MM.1S (cell line): ENCODE results near the gene SH3BP2.

Experiments
- DNase-seq: peaks from one replicate; pipeline ENCODE4 v3.0.0-alpha.2; 2015
- H2AFZ ChIP-seq: fragments of 300-600 bp; sonication (generic); 2 replicates; pipeline ENCODE4 v1.6.0; 2016; ENCODE audit warnings: antibody characterized with exemption, low read length
- H3F3A ChIP-seq: fragments of 300-600 bp; sonication (generic); 2 replicates; pipeline ENCODE4 v1.6.1; 2016; ENCODE audit warnings: mild to moderate bottlenecking, antibody characterized with exemption, low read length, moderate library complexity, mixed read lengths; ENCODE audit not compliant: insufficient read depth
- H3K27ac ChIP-seq: fragments of 300-600 bp; sonication (generic); 2 replicates; pipeline ENCODE4 v1.5.1; 2016; ENCODE audit warnings: mild to moderate bottlenecking, low read length
- H3K27me3 ChIP-seq: fragments of 300-600 bp; sonication (generic); replicated peaks from 2 replicates; pipeline ENCODE4 v1.6.0; 2016; ENCODE audit warnings: low read length; ENCODE audit not compliant: insufficient read depth
- H3K36me3 ChIP-seq: fragments of 300-600 bp; sonication (generic); replicated peaks from 2 replicates; pipeline ENCODE4 v1.6.1; 2016; ENCODE audit warnings: mild to moderate bottlenecking, low read length, mixed read lengths; ENCODE audit not compliant: insufficient read depth
- H3K4me1 ChIP-seq: fragments of 300-600 bp; sonication (generic); 2 replicates; pipeline ENCODE4 v1.6.1; 2016; ENCODE audit warnings: low read length, mixed read lengths
- H3K4me2 ChIP-seq: fragments of 300-600 bp; sonication (generic); 2 replicates; pipeline ENCODE4 v1.6.0; 2016; ENCODE audit warnings: low read depth, low read length
- H3K4me3 ChIP-seq: fragments of 300-600 bp; sonication (generic); 2 replicates; pipeline ENCODE4 v1.5.1; 2016; ENCODE audit warnings: low read length, mixed read lengths
- H3K79me2 ChIP-seq: fragments of 300-600 bp; sonication (generic); 2 replicates; pipeline ENCODE4 v1.6.1; 2016; ENCODE audit warnings: mixed run types, low read length, mixed read lengths
- H3K9ac ChIP-seq: fragments of 300-600 bp; sonication (generic); 2 replicates; pipeline ENCODE4 v1.6.1; 2016; ENCODE audit warnings: low read length, mixed read lengths
- H3K9me2 ChIP-seq: fragments of 300-600 bp; sonication (generic); replicated peaks from 2 replicates; pipeline ENCODE4 v1.6.1; 2016; ENCODE audit warnings: mild to moderate bottlenecking, low read length, mixed read lengths; ENCODE audit not compliant: insufficient read depth
- H3K9me3 ChIP-seq: fragments of 300-600 bp; sonication (generic); replicated peaks from 2 replicates; pipeline ENCODE4 v1.6.1; 2016; ENCODE audit warnings: mild to moderate bottlenecking, low read length, mixed read lengths; ENCODE audit not compliant: insufficient read depth
- H4K20me1 ChIP-seq: fragments of 300-600 bp; sonication (generic); 2 replicates; pipeline ENCODE4 v1.6.1; 2016; ENCODE audit warnings: mild to moderate bottlenecking, low read length, moderate library complexity, mixed read lengths; ENCODE audit not compliant: insufficient read depth
- CTCF ChIP-seq: fragments of 300-600 bp; sonication (generic); IDR thresholded peaks from 2 replicates; pipeline ENCODE4 v1.5.1; 2016; ENCODE audit warnings: antibody characterized with exemption, low read length, mixed read lengths
- EZH2 ChIP-seq: fragments of 300-600 bp; sonication (generic); optimal IDR thresholded peaks from 2 replicates; pipeline ENCODE3; 2017; ENCODE audit warnings: low read depth, mild to moderate bottlenecking, antibody characterized with exemption, low read length, mixed read lengths
- EZH2phosphoT487 ChIP-seq: fragments of 300-600 bp; sonication (generic); IDR thresholded peaks from 2 replicates; pipeline ENCODE4 v1.6.1; 2018; ENCODE audit warnings: antibody characterized with exemption, low read length

Gene SH3BP2

DNA sequence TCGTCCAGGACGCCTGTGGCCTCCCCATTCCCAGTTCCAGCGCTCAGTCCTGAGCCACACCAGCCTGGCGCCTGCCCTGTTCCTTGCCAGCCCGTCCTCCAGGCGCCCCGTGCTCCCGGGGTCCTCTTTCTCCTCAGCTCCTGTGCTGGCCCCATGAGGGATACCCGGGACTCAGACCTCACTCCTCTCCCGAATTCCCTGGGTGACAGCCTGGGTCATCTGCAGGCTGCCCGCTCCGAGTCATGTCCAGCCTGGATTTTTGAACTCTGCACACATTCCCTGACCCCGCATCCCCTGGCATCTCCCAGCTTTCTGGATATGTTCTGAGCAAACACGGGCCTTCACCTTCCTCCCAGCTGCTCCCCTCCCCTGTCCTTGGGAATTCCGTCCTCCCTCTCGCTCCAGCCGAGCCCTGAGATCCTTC is 35.9 kb downstream of the SH3BP2 start:
- H3K79me2 ChIP-seq, result no peaks in the 10 kb centered on the region
- H3K36me3 ChIP-seq, result no peaks in the 10 kb centered on the region
- no peaks in the 10 kb centered on the region for H4K20me1 ChIP-seq

DNA sequence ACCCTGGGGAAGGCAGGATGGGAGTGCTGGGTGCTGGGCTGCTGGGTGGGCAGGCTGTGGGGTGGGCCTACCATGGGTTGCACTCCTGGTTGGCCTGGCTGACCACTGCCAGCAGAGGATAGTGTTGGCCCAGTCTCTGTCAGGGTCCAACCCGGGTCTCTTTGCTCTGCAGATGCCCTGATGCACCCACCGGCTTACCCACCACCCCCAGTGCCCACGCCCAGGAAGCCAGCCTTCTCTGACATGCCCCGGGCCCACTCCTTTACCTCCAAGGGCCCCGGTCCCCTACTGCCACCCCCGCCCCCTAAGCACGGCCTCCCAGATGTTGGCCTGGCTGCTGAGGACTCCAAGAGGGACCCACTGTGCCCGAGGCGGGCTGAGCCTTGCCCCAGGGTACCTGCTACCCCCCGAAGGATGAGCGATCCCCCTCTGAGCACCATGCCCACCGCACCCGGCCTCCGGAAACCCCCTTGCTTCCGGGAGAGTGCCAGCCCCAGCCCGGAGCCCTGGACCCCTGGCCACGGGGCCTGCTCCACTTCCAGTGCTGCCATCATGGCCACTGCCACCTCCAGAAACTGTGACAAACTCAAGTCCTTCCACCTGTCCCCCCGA is 36.5 kb downstream of the SH3BP2 start:
- no peak for DNase-seq
- Histone ChIP-seq H3K4me3 (no peak overlapping the region), H3K4me1 (no peaks in the 10 kb centered on the region), H4K20me1 (no peaks in the 10 kb centered on the region), H3K36me3 (no peaks in the 10 kb centered on the region), H3K27me3 (no peaks in the 10 kb centered on the region), H3K79me2 (no peaks in the 10 kb centered on the region), H3K4me2 (no peak overlapping the region), H3K27ac (no peak overlapping the region), H2AFZ (no peak overlapping the region), H3K9ac (no peak overlapping the region), H3F3A (no peaks in the 10 kb centered on the region), H3K9me3 (no peaks in the 10 kb centered on the region), H3K9me2 (no peaks in the 10 kb centered on the region)
- TF ChIP-seq CTCF (no peak), EZH2phosphoT487 (no peak), EZH2 (no peak)

More for the DNA sequence above, 35.9 kb downstream of the SH3BP2 start:
- H3F3A ChIP-seq, result no peaks in the 10 kb centered on the region
- no peaks in the 10 kb centered on the region for H3K4me1 ChIP-seq
- no peak for DNase-seq
- no peaks in the 10 kb centered on the region for H3K9me2 ChIP-seq
- H3K9ac ChIP-seq, result no peak overlapping the region
- H3K27ac ChIP-seq, result no peak overlapping the region
- H3K9me3 ChIP-seq, result no peaks in the 10 kb centered on the region
- H3K4me3 ChIP-seq, result no peak overlapping the region
- TF ChIP-seq EZH2, result no peak
- no peak for TF ChIP-seq CTCF
- no peak for TF ChIP-seq EZH2phosphoT487
- H3K27me3 ChIP-seq, result no peaks in the 10 kb centered on the region
- H2AFZ ChIP-seq, result no peak overlapping the region
- no peak overlapping the region for H3K4me2 ChIP-seq

DNA sequence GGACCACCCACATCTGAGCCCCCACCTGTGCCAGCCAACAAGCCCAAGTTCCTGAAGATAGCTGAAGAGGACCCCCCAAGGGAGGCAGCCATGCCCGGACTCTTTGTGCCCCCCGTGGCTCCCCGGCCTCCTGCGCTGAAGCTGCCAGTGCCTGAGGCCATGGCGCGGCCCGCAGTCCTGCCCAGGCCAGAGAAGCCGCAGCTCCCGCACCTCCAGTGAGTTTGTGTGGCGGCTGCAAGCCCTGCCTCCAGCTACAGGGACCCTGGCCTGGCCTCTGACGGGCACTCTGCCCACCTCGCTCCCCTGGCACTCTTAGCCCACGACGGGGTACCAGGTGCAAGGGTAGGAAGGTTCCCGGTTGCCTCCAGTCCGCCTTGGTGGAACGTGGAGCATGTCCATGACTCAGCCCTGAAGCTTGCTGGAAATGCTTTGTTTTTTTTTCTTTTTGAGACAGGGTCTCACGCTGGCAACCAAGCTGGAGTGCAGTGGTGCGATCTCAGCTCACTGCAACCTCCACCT is 37.1 kb downstream of the SH3BP2 start:
- DNase-seq, result no peak
- H3K9me2 ChIP-seq, result no peaks in the 10 kb centered on the region
- H3K79me2 ChIP-seq, result no peaks in the 10 kb centered on the region
- no peaks in the 10 kb centered on the region for H4K20me1 ChIP-seq
- H3K4me3 ChIP-seq, result no peak overlapping the region
- H3K36me3 ChIP-seq, result no peaks in the 10 kb centered on the region
- no peak overlapping the region for H3K27ac ChIP-seq
- H3F3A ChIP-seq, result no peaks in the 10 kb centered on the region
- TF ChIP-seq EZH2phosphoT487 (no peak), CTCF (no peak), EZH2 (no peak)
- H2AFZ ChIP-seq, result no peak overlapping the region
- no peak overlapping the region for H3K4me2 ChIP-seq
- no peaks in the 10 kb centered on the region for H3K9me3 ChIP-seq
- H3K27me3 ChIP-seq, result no peaks in the 10 kb centered on the region
- H3K4me1 ChIP-seq, result no peaks in the 10 kb centered on the region
- H3K9ac ChIP-seq, result no peak overlapping the region
